Kidney epithelial cell (primary cell): ENCODE results near the gene USP21. TPM values are rescaled to one million over a fixed set of nuclear protein-coding genes. Genes with fewer than 3 reads are reported as not detected.

ENCODE experiments used
- DNase-seq: peaks from one replicate; pipeline ENCODE4 v3.0.0-alpha.2; 2010; ENCODE audit warnings: low read depth
- H3K27me3 ChIP-seq: 2 replicates; pipeline ENCODE4 v1.6.0; 2011; ENCODE audit warnings: low read length; ENCODE audit not compliant: control insufficient read depth, insufficient read depth
- H3K36me3 ChIP-seq: 2 replicates; pipeline ENCODE4 v1.5.1; 2011; ENCODE audit warnings: low read length; ENCODE audit not compliant: control insufficient read depth, insufficient read depth
- H3K4me3 ChIP-seq: 2 replicates; pipeline ENCODE4 v1.5.1; 2011; ENCODE audit warnings: low read depth, mild to moderate bottlenecking, control low read depth, low read length
- total RNA-seq: library from RNA; depleted of rRNA; stranded (reverse); fragments of >200 nt; gene quantifications from 2 replicates; pipeline ENCODE4 v1.2.3, GENCODE V29; 2015
- TF ChIP-seq, protein P1 (sequence below): IDR thresholded peaks from 2 replicates; pipeline ENCODE4 v1.5.1; 2011; ENCODE audit warnings: mild to moderate bottlenecking, moderate library complexity, low read length, control low read depth, inconsistent platforms; ENCODE audit not compliant: insufficient read depth, poor library complexity, severe bottlenecking

The USP21 gene, protein sequence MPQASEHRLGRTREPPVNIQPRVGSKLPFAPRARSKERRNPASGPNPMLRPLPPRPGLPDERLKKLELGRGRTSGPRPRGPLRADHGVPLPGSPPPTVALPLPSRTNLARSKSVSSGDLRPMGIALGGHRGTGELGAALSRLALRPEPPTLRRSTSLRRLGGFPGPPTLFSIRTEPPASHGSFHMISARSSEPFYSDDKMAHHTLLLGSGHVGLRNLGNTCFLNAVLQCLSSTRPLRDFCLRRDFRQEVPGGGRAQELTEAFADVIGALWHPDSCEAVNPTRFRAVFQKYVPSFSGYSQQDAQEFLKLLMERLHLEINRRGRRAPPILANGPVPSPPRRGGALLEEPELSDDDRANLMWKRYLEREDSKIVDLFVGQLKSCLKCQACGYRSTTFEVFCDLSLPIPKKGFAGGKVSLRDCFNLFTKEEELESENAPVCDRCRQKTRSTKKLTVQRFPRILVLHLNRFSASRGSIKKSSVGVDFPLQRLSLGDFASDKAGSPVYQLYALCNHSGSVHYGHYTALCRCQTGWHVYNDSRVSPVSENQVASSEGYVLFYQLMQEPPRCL
- 10.5 and 12.6 TPM in 2 replicates for total RNA-seq

DNA sequence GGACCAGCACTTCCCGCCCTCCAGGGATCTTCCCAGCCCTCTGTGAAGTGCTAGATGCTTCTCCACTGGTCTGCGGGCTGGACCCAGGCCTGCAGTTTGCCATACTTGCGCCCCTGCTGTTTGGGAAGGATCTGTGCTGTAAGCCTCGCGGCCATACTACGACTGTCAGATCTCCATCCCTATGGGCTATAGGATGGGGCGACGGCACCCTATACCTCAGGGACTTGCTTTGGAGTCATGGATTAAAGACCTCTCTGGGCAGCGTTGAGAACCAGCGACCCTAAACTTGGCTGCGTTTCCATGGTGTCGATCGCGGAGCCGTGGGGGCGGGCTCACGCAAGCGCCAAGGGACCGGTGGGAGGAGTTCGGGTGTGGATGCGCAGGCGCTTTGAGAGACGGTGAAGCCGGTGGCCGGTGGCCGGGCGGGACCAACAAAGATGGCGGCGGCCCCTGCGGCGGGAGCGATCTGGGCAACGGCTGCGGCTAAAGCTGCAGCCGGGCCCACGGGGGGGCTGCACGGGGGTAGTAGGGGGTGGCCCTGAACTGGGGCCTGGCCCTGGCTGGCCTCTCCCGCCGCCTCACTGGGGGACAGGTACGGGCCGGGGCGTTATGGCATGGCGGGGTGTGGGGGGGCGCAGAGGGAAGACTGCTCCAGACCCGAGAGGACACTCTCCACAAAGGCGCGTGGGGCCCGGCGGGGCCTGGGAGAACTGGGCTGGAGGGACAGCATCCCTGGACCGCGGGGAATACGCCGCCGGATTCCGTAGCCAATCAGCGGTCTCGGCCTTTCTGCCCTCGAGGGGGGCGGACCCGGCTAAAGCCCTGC, at the start of gene USP21:
USP21 (plus strand) TSS at position 414 of the 826 bp plus-strand sequence. CDS start 1,141 bp downstream, outside the sequence.
- peaks cover 1% of the 10 kb centered on the region for H3K36me3 ChIP-seq
- H3K4me3 ChIP-seq, result peak within 1 kb of the TSS; percentile 63
- TF ChIP-seq, protein P1, sequence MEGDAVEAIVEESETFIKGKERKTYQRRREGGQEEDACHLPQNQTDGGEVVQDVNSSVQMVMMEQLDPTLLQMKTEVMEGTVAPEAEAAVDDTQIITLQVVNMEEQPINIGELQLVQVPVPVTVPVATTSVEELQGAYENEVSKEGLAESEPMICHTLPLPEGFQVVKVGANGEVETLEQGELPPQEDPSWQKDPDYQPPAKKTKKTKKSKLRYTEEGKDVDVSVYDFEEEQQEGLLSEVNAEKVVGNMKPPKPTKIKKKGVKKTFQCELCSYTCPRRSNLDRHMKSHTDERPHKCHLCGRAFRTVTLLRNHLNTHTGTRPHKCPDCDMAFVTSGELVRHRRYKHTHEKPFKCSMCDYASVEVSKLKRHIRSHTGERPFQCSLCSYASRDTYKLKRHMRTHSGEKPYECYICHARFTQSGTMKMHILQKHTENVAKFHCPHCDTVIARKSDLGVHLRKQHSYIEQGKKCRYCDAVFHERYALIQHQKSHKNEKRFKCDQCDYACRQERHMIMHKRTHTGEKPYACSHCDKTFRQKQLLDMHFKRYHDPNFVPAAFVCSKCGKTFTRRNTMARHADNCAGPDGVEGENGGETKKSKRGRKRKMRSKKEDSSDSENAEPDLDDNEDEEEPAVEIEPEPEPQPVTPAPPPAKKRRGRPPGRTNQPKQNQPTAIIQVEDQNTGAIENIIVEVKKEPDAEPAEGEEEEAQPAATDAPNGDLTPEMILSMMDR, result peak; percentile 52
- no peaks in the 10 kb centered on the region for H3K27me3 ChIP-seq
- DNase-seq, result no peak

DNA sequence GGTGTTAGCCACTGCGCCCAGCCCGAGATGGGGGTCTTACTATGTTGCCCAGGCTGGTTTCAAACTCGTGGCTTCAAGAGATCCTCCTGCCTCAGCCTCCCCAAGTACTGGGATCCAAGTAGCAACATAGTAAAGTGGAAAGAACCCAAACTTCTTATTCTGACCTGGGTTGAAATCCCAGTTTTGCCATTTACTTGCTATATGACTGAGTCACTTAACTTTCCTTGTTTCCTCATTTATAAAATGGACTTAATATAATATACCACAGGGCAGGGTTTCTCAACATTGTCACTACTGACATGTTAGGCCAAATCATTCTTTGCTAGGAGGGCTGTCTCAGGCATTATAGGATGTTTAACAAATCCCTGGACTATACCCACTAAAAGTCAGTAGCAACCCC, 48.2 kb upstream of the USP21 start:
- TF ChIP-seq, protein P1, result no peak
- H3K4me3 ChIP-seq, result no peak overlapping the region
- no peaks in the 10 kb centered on the region for H3K36me3 ChIP-seq
- DNase-seq, result no peak
- no peaks in the 10 kb centered on the region for H3K27me3 ChIP-seq

DNA sequence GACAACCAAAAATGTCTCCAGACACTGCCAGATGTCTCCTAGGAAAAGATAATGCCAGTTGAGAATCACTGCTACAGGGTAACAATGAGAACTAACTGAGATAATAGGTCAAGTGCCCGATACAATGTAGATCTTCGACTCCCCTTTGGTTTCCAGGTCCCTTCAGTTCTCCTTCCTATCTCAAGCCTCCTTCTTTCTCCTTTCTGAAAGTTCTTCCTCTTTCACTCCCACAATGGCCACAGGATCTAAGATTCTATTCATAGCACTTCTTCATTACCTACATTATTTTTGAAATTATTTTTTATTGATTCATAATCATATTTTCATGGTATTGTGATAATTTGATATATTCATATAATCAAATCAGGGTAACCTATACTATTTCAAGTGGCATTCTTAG, 47.8 kb upstream of the USP21 start:
- TF ChIP-seq, protein P1, result no peak
- Histone ChIP-seq H3K36me3 (no peaks in the 10 kb centered on the region), H3K27me3 (no peaks in the 10 kb centered on the region), H3K4me3 (no peak overlapping the region)
- no peak for DNase-seq

DNA sequence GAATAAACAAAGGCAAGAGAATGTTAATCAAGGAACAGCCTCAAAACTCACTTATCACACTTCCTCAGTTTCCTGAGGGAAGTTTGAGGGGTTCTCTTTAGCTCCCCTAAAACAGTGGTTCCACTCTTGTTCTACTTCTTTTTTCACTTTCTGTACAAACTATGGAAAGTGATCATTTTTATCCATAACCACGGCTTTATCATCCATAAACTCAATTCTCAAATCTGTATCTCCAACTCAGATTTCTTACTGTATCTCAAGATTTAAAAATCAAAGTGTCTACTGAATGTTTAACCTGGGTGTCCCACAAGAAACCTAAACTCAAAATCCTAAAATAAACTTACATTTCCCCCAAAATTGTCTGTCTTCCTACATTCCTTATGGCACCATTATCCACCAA, 45.4 kb upstream of the USP21 start:
- no peaks in the 10 kb centered on the region for H3K27me3 ChIP-seq
- TF ChIP-seq, protein P1, result no peak
- H3K4me3 ChIP-seq, result no peak overlapping the region
- no peak for DNase-seq
- H3K36me3 ChIP-seq, result no peaks in the 10 kb centered on the region

DNA sequence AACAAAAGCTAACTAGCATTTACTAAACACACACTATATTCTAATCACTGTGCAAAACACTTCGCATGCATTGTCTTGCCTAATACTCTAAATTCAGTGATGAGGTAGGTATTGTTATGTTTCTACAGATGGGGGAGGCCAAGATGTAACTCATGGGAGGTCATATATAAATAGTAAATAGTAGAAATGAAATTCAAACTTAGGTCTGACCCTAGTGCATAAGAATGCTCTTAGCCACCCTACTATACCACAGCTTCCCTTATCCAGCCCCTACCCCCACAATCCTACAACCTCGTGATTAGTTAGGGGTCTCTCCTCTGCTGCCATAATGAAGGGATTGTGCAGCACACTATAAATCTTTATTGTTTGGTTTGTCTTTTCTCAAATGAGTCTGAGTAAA, 44.7 kb upstream of the USP21 start:
- no peaks in the 10 kb centered on the region for H3K36me3 ChIP-seq
- no peak for DNase-seq
- TF ChIP-seq, protein P1, result no peak
- H3K4me3 ChIP-seq, result no peak overlapping the region
- H3K27me3 ChIP-seq, result no peaks in the 10 kb centered on the region
